WTC11 (cell line): ENCODE data around the gene NPDC1. TPM values are rescaled to one million over a fixed set of nuclear protein-coding genes. Genes with fewer than 3 reads are reported as not detected.

Experiments used
- ATAC-seq: fragments of 200-7000 bp; cut with Tn5 transposase; 2 replicates; pipeline ENCODE4 v1.10.0; 2021; ENCODE audit warnings: mild to moderate bottlenecking, moderate library complexity
- CTCF ChIA-PET: fragments of 300-600 bp; sonication (Branson Sonifier 250); formaldehyde crosslinking; loops from one replicate; lab custom pipeline; 2021; ENCODE audit warnings: antibody characterized with exemption; lab: Charles Lee
- POLR2A ChIA-PET: fragments of 350-600 bp; sonication (Branson Sonifier 250); formaldehyde crosslinking; loops from one replicate; lab custom pipeline; 2021; ENCODE audit warnings: antibody characterized with exemption; lab: Charles Lee
- DNase-seq: peaks from one replicate; pipeline ENCODE4 v3.0.0; 2021; ENCODE audit warnings: low spot score
- H3K27ac Mint-ChIP-seq: 2 replicates; pipeline ENCODE4 v1.8.0; 2021; ENCODE audit warnings: mixed read lengths
- H3K27me3 Mint-ChIP-seq: 2 replicates; pipeline ENCODE4 v1.8.0; 2021; ENCODE audit warnings: low read depth, mild to moderate bottlenecking, moderate library complexity, mixed read lengths
- H3K36me3 Mint-ChIP-seq: 2 replicates; pipeline ENCODE4 v1.8.0; 2021; ENCODE audit warnings: mixed read lengths
- H3K4me1 Mint-ChIP-seq: 2 replicates; pipeline ENCODE4 v1.8.0; 2022; ENCODE audit warnings: mixed read lengths
- H3K4me3 Mint-ChIP-seq: 2 replicates; pipeline ENCODE4 v1.8.0; 2021; ENCODE audit warnings: mild to moderate bottlenecking, moderate library complexity, mixed read lengths
- H3K9me3 Mint-ChIP-seq: 2 replicates; pipeline ENCODE4 v1.8.0; 2021; ENCODE audit warnings: mixed read lengths
- ATF3 ChIP-seq: sonication (generic); formaldehyde crosslinking; conservative IDR thresholded peaks from 2 replicates; pipeline ENCODE4 v1.8.1; 2022; ENCODE audit warnings: mild to moderate bottlenecking, missing genetic modification reagents
- CREM ChIP-seq: sonication (generic); formaldehyde crosslinking; IDR thresholded peaks from 2 replicates; pipeline ENCODE4 v1.8.1; 2022; ENCODE audit warnings: mild to moderate bottlenecking, missing genetic modification reagents, moderate library complexity
- E2F4 ChIP-seq: sonication (generic); formaldehyde crosslinking; IDR thresholded peaks from 2 replicates; pipeline ENCODE4 v1.8.1; 2022; ENCODE audit warnings: low read depth, mild to moderate bottlenecking, moderate library complexity, missing genetic modification reagents, borderline replicate concordance
- ELF4 ChIP-seq: sonication (generic); formaldehyde crosslinking; IDR thresholded peaks from 2 replicates; pipeline ENCODE4 v1.8.1; 2022; ENCODE audit warnings: low read depth, mild to moderate bottlenecking, moderate library complexity, missing genetic modification reagents
- ETV6 ChIP-seq: sonication (generic); formaldehyde crosslinking; IDR thresholded peaks from 2 replicates; pipeline ENCODE4 v1.8.1; 2022; ENCODE audit warnings: mild to moderate bottlenecking, missing genetic modification reagents
- FOXK1 ChIP-seq: sonication (generic); formaldehyde crosslinking; IDR thresholded peaks from 2 replicates; pipeline ENCODE4 v1.8.0; 2022; ENCODE audit warnings: mild to moderate bottlenecking, moderate library complexity, missing genetic modification reagents
- FOXP1 ChIP-seq: sonication (generic); formaldehyde crosslinking; IDR thresholded peaks from 2 replicates; pipeline ENCODE4 v1.8.0; 2022; ENCODE audit warnings: missing genetic modification reagents, mild to moderate bottlenecking, moderate library complexity, borderline replicate concordance
- JAZF1 ChIP-seq: fragments of 250-450 bp; sonication (Bioruptor Pico); IDR thresholded peaks from 2 replicates; pipeline ENCODE4 v1.9.0; 2021; ENCODE audit warnings: moderate library complexity, mild to moderate bottlenecking, inconsistent platforms
- MXD4 ChIP-seq: fragments of 250-450 bp; sonication (Bioruptor Pico); IDR thresholded peaks from 2 replicates; pipeline ENCODE4 v1.8.0; 2021; ENCODE audit warnings: mild to moderate bottlenecking, moderate library complexity, borderline replicate concordance
- NFATC4 ChIP-seq: fragments of 250-450 bp; sonication (Bioruptor Pico); IDR thresholded peaks from 2 replicates; pipeline ENCODE4 v1.9.0; 2021; ENCODE audit warnings: mild to moderate bottlenecking
- NFYB ChIP-seq: sonication (generic); formaldehyde crosslinking; conservative IDR thresholded peaks from 2 replicates; pipeline ENCODE4 v1.8.0; 2022; ENCODE audit warnings: low read depth, missing genetic modification reagents
- OVOL2 ChIP-seq: fragments of 250-450 bp; sonication (Bioruptor Pico); IDR thresholded peaks from 2 replicates; pipeline ENCODE4 v1.9.0; 2021; ENCODE audit warnings: mild to moderate bottlenecking, borderline replicate concordance
- SMAD4 ChIP-seq: sonication (generic); formaldehyde crosslinking; IDR thresholded peaks from 2 replicates; pipeline ENCODE4 v1.8.0; 2022; ENCODE audit warnings: mild to moderate bottlenecking, missing genetic modification reagents
- SP1 ChIP-seq: sonication (generic); formaldehyde crosslinking; conservative IDR thresholded peaks from 2 replicates; pipeline ENCODE4 v1.8.1; 2022; ENCODE audit warnings: missing genetic modification reagents
- STAT6 ChIP-seq: sonication (generic); formaldehyde crosslinking; conservative IDR thresholded peaks from 2 replicates; pipeline ENCODE4 v1.8.1; 2023; ENCODE audit warnings: mild to moderate bottlenecking, low read depth, missing genetic modification reagents, moderate library complexity
- TEAD1 ChIP-seq: sonication (generic); formaldehyde crosslinking; IDR thresholded peaks from 2 replicates; pipeline ENCODE4 v1.8.0; 2022; ENCODE audit warnings: mild to moderate bottlenecking, missing genetic modification reagents
- ZNF219 ChIP-seq: sonication (generic); formaldehyde crosslinking; IDR thresholded peaks from 2 replicates; pipeline ENCODE4 v1.8.0; 2023; ENCODE audit warnings: missing genetic modification reagents, mild to moderate bottlenecking, borderline replicate concordance
- total RNA-seq: library from RNA; stranded (reverse); gene quantifications from 3 replicates; pipeline ENCODE4 v1.2.3, GENCODE V29; 2021
- TF ChIP-seq, protein P1 (sequence below): sonication (generic); formaldehyde crosslinking; IDR thresholded peaks from 2 replicates; pipeline ENCODE4 v1.8.1; 2023; ENCODE audit warnings: mild to moderate bottlenecking, missing genetic modification reagents
- TF ChIP-seq, protein P2 (sequence below): sonication (generic); formaldehyde crosslinking; IDR thresholded peaks from 2 replicates; pipeline ENCODE4 v1.8.1; 2023; ENCODE audit warnings: mild to moderate bottlenecking, missing genetic modification reagents, borderline replicate concordance
- TF ChIP-seq, protein P3 (sequence below): sonication (generic); formaldehyde crosslinking; IDR thresholded peaks from 2 replicates; pipeline ENCODE4 v1.8.0; 2022; ENCODE audit warnings: mild to moderate bottlenecking, missing genetic modification reagents

Gene NPDC1
- total RNA-seq, 1 experiment from 2014 or later = 64.3 TPM

DNA sequence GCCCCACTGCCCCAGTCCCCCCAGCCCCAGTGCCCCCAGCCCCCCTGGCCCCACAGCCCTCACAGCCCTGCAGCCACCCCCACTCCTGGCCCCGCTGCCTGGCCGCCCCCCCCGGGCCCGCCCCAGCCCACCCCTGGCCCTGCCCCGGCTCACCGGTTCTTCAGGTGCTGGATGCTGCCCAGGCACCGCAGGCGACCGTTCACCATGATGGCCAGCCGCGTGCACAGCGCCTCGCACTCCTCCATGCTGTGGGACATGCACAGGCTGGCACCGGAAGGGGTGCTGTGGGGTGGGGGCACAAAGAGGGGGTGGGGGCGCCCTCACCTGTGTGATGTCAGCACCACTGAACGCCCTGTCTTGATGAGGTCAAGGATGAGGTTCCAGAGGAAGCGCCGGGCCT lies 36.8 kb downstream of the NPDC1 start:
- peaks cover 6% of the 10 kb centered on the region; the same call in 1 of the 2 replicates for H3K36me3 Mint-ChIP-seq
- no peak overlapping the region for H3K27ac Mint-ChIP-seq
- peaks cover 6% of the 10 kb centered on the region; the same call in 1 of the 2 replicates for H3K27me3 Mint-ChIP-seq
- no peak for DNase-seq
- no peaks in the 10 kb centered on the region for H3K4me1 Mint-ChIP-seq
- TF ChIP-seq STAT6 (CRISPR knock-in tag) = no peak
- TF ChIP-seq SP1 (CRISPR knock-in tag) = no peak
- TF ChIP-seq FOXK1 (CRISPR knock-in tag) = no peak
- no peak for TF ChIP-seq ELF4 (CRISPR knock-in tag)
- no peak for TF ChIP-seq NFYB (CRISPR knock-in tag)
- TF ChIP-seq ETV6 = no peak
- TF ChIP-seq FOXP1 (CRISPR knock-in tag) = no peak
- TF ChIP-seq CREM (CRISPR knock-in tag) = no peak
- TF ChIP-seq, protein P1, sequence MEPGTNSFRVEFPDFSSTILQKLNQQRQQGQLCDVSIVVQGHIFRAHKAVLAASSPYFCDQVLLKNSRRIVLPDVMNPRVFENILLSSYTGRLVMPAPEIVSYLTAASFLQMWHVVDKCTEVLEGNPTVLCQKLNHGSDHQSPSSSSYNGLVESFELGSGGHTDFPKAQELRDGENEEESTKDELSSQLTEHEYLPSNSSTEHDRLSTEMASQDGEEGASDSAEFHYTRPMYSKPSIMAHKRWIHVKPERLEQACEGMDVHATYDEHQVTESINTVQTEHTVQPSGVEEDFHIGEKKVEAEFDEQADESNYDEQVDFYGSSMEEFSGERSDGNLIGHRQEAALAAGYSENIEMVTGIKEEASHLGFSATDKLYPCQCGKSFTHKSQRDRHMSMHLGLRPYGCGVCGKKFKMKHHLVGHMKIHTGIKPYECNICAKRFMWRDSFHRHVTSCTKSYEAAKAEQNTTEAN (CRISPR knock-in tag) = no peak
- no peak for TF ChIP-seq ZNF219 (CRISPR knock-in tag)
- TF ChIP-seq NFATC4 (CRISPR knock-in tag) = no peak
- TF ChIP-seq, protein P2, sequence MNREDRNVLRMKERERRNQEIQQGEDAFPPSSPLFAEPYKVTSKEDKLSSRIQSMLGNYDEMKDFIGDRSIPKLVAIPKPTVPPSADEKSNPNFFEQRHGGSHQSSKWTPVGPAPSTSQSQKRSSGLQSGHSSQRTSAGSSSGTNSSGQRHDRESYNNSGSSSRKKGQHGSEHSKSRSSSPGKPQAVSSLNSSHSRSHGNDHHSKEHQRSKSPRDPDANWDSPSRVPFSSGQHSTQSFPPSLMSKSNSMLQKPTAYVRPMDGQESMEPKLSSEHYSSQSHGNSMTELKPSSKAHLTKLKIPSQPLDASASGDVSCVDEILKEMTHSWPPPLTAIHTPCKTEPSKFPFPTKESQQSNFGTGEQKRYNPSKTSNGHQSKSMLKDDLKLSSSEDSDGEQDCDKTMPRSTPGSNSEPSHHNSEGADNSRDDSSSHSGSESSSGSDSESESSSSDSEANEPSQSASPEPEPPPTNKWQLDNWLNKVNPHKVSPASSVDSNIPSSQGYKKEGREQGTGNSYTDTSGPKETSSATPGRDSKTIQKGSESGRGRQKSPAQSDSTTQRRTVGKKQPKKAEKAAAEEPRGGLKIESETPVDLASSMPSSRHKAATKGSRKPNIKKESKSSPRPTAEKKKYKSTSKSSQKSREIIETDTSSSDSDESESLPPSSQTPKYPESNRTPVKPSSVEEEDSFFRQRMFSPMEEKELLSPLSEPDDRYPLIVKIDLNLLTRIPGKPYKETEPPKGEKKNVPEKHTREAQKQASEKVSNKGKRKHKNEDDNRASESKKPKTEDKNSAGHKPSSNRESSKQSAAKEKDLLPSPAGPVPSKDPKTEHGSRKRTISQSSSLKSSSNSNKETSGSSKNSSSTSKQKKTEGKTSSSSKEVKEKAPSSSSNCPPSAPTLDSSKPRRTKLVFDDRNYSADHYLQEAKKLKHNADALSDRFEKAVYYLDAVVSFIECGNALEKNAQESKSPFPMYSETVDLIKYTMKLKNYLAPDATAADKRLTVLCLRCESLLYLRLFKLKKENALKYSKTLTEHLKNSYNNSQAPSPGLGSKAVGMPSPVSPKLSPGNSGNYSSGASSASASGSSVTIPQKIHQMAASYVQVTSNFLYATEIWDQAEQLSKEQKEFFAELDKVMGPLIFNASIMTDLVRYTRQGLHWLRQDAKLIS (CRISPR knock-in tag) = no peak
- TF ChIP-seq ATF3 = no peak
- TF ChIP-seq JAZF1 (CRISPR knock-in tag) = no peak
- TF ChIP-seq OVOL2 (CRISPR knock-in tag) = no peak
- TF ChIP-seq E2F4 (CRISPR knock-in tag) = no peak
- TF ChIP-seq MXD4 (CRISPR knock-in tag) = no peak
- TF ChIP-seq SMAD4 (CRISPR knock-in tag) = no peak
- TF ChIP-seq, protein P3, sequence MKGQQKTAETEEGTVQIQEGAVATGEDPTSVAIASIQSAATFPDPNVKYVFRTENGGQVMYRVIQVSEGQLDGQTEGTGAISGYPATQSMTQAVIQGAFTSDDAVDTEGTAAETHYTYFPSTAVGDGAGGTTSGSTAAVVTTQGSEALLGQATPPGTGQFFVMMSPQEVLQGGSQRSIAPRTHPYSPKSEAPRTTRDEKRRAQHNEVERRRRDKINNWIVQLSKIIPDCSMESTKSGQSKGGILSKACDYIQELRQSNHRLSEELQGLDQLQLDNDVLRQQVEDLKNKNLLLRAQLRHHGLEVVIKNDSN = no peak
- no peak for TF ChIP-seq TEAD1 (CRISPR knock-in tag)
- TF ChIP-seq, all 79 proteins: peak for 0
- ATAC-seq = no peak
- CTCF ChIA-PET = interaction anchor here (0.6 to 1.4 kb wide), 4 partner anchors 26 to 61 kb away, joined by 3 to 6 read pairs (median 4); no protein-coding TSS in a partner anchor
- Mint-ChIP-seq H3K4me3 (no peak overlapping the region), H3K9me3 (peaks cover 8% of the 10 kb centered on the region)
- POLR2A ChIA-PET = interaction anchor here (1.0 kb wide), 1 partner anchor 9 kb away, joined by 3 read pairs; no protein-coding TSS in a partner anchor
